B cell (primary cell): ENCODE measurements around the gene MYL10. TPM values are rescaled to one million over a fixed set of nuclear protein-coding genes. Genes with fewer than 3 reads are reported as not detected.

ENCODE experiments used
- ATAC-seq: fragments of 200-7000 bp; cut with Tn5 transposase; one replicate; pipeline ENCODE4 v1.10.0; 2021; ENCODE audit warnings: low read depth, mild to moderate bottlenecking, moderate number of reproducible peaks, moderate library complexity
- CTCF ChIA-PET: fragments of 350-600 bp; sonication (Branson Sonifier 250); formaldehyde crosslinking; loops from one replicate; lab custom pipeline; 2021; ENCODE audit warnings: antibody characterized with exemption, inconsistent platforms; lab: Charles Lee
- POLR2A ChIA-PET: fragments of 350-600 bp; sonication (Branson Sonifier 250); formaldehyde crosslinking; loops from one replicate; lab custom pipeline; 2021; ENCODE audit warnings: antibody characterized with exemption; lab: Charles Lee
- DNase-seq: peaks from one replicate; pipeline ENCODE4 v3.0.0; 2013
- H2AFZ ChIP-seq: 2 replicates; pipeline ENCODE4 v1.6.1; 2012; ENCODE audit warnings: mild to moderate bottlenecking, low read depth, low read length; ENCODE audit not compliant: insufficient read depth, poor library complexity, severe bottlenecking
- H3K27ac ChIP-seq, 2 donors: 1 replicate in 1 of 2; 2 replicates in 1 of 2; pipeline ENCODE4 v1.5.1; 2012 to 2013; ENCODE audit warnings: low read length in 2 of 2, mild to moderate bottlenecking in 2 of 2, moderate library complexity in 1 of 2
- H3K27me3 ChIP-seq, 4 experiments: fragments of 200-600 bp in 1 of 4; sonication (generic) in 1 of 4; replicated peaks in 1 of 4; 1 replicate in 2 of 4; 2 replicates in 2 of 4; pipeline versions ENCODE4 v1.6.1 to v1.7.0; 2013 to 2016; ENCODE audit warnings: low read length in 3 of 4, mild to moderate bottlenecking in 2 of 4, mixed read lengths in 1 of 4, moderate library complexity in 1 of 4; ENCODE audit not compliant: insufficient read depth in 4 of 4, control insufficient read depth in 3 of 4; ENCODE audit errors: control extremely low read depth in 1 of 4
- H3K36me3 ChIP-seq, 2 experiments: replicated peaks in 1 of 2; 1 replicate in 1 of 2; 2 replicates in 1 of 2; pipeline versions ENCODE4 v1.6.1 to v1.7.1; 2013; ENCODE audit warnings: low read length in 1 of 2; ENCODE audit not compliant: insufficient read depth in 2 of 2, control insufficient read depth in 1 of 2; ENCODE audit errors: control extremely low read depth in 1 of 2, extremely low read depth in 1 of 2
- H3K4me1 ChIP-seq, 2 donors: fragments of 200-600 bp in 1 of 2; sonication (generic) in 1 of 2; 1 replicate in 1 of 2; 2 replicates in 1 of 2; pipeline versions ENCODE4 v1.5.1 to v1.6.1; 2013 to 2017; ENCODE audit warnings: low read length in 2 of 2; ENCODE audit not compliant: control insufficient read depth in 2 of 2, insufficient read depth in 2 of 2
- H3K4me2 ChIP-seq: replicated peaks from 2 replicates; pipeline ENCODE3; 2012; ENCODE audit warnings: mild to moderate bottlenecking, low read depth, low read length; ENCODE audit not compliant: poor library complexity, severe bottlenecking
- H3K4me3 ChIP-seq, 5 experiments: fragments of 200-600 bp in 1 of 5; sonication (generic) in 1 of 5; 1 replicate in 3 of 5; 2 replicates in 2 of 5; pipeline versions ENCODE4 v1.5.1 to v1.7.0; 2011 to 2016; ENCODE audit warnings: low read length in 4 of 5, mild to moderate bottlenecking in 4 of 5, low read depth in 2 of 5, control low read depth in 1 of 5, moderate library complexity in 1 of 5; ENCODE audit not compliant: insufficient read depth in 1 of 5; ENCODE audit errors: control extremely low read depth in 1 of 5, extremely low read depth in 1 of 5
- H3K79me2 ChIP-seq: fragments of 200-600 bp; sonication (generic); one replicate; pipeline ENCODE4 v1.6.0; 2016; ENCODE audit warnings: low read length; ENCODE audit not compliant: control insufficient read depth, insufficient read depth
- H3K9ac ChIP-seq: fragments of 200-600 bp; sonication (generic); 2 replicates; pipeline ENCODE4 v1.6.1; 2017; ENCODE audit warnings: mild to moderate bottlenecking, low read length, moderate library complexity
- H3K9me3 ChIP-seq, 3 donors: one replicate each; pipeline versions ENCODE4 v1.6.1 to v1.7.1; 2013; ENCODE audit warnings: low read length in 2 of 3; ENCODE audit not compliant: control insufficient read depth in 2 of 3, insufficient read depth in 1 of 3; ENCODE audit errors: control extremely low read depth in 1 of 3
- H4K20me1 ChIP-seq: 2 replicates; pipeline ENCODE4 v1.6.0; 2012; ENCODE audit warnings: mild to moderate bottlenecking, low read length; ENCODE audit not compliant: insufficient read depth, control insufficient read depth, poor library complexity, severe bottlenecking
- H3K27ac Mint-ChIP-seq: one replicate; pipeline ENCODE4 v1.8.0; 2021; ENCODE audit warnings: mixed read lengths
- H3K27me3 Mint-ChIP-seq: one replicate; pipeline ENCODE4 v1.8.0; 2021; ENCODE audit warnings: mixed read lengths
- H3K4me1 Mint-ChIP-seq: one replicate; pipeline ENCODE4 v1.8.0; 2021; ENCODE audit warnings: mixed read lengths
- H3K4me3 Mint-ChIP-seq: one replicate; pipeline ENCODE4 v1.8.0; 2021; ENCODE audit warnings: mixed read lengths
- H3K9me3 Mint-ChIP-seq: one replicate; pipeline ENCODE4 v1.8.0; 2022; ENCODE audit warnings: mixed read lengths; ENCODE audit not compliant: insufficient read depth
- EZH2 ChIP-seq: IDR thresholded peaks from 2 replicates; pipeline ENCODE4 v1.6.1; 2012; ENCODE audit warnings: borderline replicate concordance, low read depth, mild to moderate bottlenecking, moderate library complexity, low read length; ENCODE audit not compliant: insufficient read depth, poor library complexity, severe bottlenecking
- WGBS: methylation state at CpG from one replicate; pipeline ENCODE4 v1.1.5; 2013; ENCODE audit warnings: missing lambda C conversion rate; ENCODE audit not compliant: insufficient coverage; 5-methylcytosine and 5-hydroxymethylcytosine counted together
- intact Hi-C: fragments of 100-400 bp; cut with micrococcal nuclease; formaldehyde crosslinking; loops from one replicate; pipeline ENCODE4 v1.10.0; 2022
- polyA plus RNA-seq: library from polyadenylated mRNA; depleted of rRNA; stranded (reverse); fragments of >200 nt; gene quantifications from 2 replicates; pipeline ENCODE4 v1.2.3, GENCODE V29; 2012
- total RNA-seq, 2 donors: library from RNA; stranded (reverse); fragments of 120-200 nt in 1 of 2; gene quantifications; 1 replicate in 1 of 2; 2 replicates in 1 of 2; pipeline versions ENCODE4 v1.2.3 to v1.2.4, GENCODE V29; 2013 to 2022
- TF ChIP-seq, protein P1 (sequence below): fragments of 200-600 bp; IDR thresholded peaks from one replicate; pipeline ENCODE4 v1.8.0; 2022; ENCODE audit warnings: antibody characterized with exemption, mild to moderate bottlenecking

MYL10 gene
- total and polyA plus RNA-seq, 2 donors (not counting 1 experiment from before 2014, with no cell fraction given) = not detected

DNA sequence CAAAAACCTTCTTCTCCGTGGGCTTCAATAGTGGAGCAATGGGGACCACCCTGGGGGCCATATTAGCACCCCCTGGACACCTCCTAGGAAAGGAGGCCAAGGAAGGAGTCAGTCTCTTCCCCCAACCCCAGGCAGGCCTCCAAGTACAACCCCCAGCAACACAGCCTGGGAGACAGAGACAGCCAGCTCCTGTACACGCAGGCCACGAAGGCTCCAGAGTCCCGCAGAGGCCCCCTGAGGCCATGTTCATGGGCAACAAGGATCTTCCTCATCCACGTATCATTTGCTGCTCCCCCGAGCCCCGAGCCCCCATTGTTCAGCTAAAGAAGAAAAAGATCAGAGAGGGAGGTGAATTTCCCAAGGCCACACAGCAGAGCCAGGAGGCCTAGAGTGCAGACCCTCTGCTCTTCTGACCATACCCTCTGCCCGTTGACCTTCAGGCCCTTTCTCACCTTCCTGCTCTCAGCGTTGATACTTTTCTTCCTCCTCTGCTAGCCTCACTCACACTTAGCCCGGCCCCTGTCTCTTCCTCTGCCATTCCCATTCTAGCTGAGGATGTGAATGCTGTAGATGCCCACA, 35.9 kb upstream of the MYL10 start:
- no peaks in the 10 kb centered on the region for H4K20me1 ChIP-seq
- WGBS = 100% methylated on average over 3 of the region's 10 CpGs
- no peak overlapping the region for H3K9ac ChIP-seq
- Mint-ChIP-seq H3K27me3 (peaks cover 10% of the 10 kb centered on the region), H3K4me3 (no peak overlapping the region), H3K4me1 (no peaks in the 10 kb centered on the region), H3K27ac (no peak overlapping the region), H3K9me3 (peaks cover 2% of the 10 kb centered on the region)
- no peak overlapping the region for H3K4me2 ChIP-seq
- ChIA-PET POLR2A (no interaction called here), CTCF (no interaction called here)
- no peaks in the 10 kb centered on the region for H3K79me2 ChIP-seq
- DNase-seq = no peak
- peaks cover 0 to 21% (median 0%) of the 10 kb centered on the region in 3 donors for H3K9me3 ChIP-seq
- intact Hi-C loops = no loop called here
- no peak overlapping the region for H3K27ac ChIP-seq
- no peak overlapping the region for H3K4me3 ChIP-seq
- no peak overlapping the region for H2AFZ ChIP-seq
- peaks cover 0 to 4% (median 0%) of the 10 kb centered on the region in 4 experiments for H3K27me3 ChIP-seq
- TF ChIP-seq, protein P1, sequence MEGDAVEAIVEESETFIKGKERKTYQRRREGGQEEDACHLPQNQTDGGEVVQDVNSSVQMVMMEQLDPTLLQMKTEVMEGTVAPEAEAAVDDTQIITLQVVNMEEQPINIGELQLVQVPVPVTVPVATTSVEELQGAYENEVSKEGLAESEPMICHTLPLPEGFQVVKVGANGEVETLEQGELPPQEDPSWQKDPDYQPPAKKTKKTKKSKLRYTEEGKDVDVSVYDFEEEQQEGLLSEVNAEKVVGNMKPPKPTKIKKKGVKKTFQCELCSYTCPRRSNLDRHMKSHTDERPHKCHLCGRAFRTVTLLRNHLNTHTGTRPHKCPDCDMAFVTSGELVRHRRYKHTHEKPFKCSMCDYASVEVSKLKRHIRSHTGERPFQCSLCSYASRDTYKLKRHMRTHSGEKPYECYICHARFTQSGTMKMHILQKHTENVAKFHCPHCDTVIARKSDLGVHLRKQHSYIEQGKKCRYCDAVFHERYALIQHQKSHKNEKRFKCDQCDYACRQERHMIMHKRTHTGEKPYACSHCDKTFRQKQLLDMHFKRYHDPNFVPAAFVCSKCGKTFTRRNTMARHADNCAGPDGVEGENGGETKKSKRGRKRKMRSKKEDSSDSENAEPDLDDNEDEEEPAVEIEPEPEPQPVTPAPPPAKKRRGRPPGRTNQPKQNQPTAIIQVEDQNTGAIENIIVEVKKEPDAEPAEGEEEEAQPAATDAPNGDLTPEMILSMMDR = no peak
- no peak for TF ChIP-seq EZH2
- H3K4me1 ChIP-seq = no peaks in the 10 kb centered on the region
- H3K36me3 ChIP-seq = no peaks in the 10 kb centered on the region
- ATAC-seq = no peak

- Histone ChIP-seq H3K9me3 (peaks cover 0 to 21% (median 0%) of the 10 kb centered on the region in 3 donors), H3K4me2 (no peak overlapping the region), H3K9ac (no peak overlapping the region), H2AFZ (no peak overlapping the region), H3K4me3 (no peak overlapping the region), H3K79me2 (no peaks in the 10 kb centered on the region), H3K4me1 (no peaks in the 10 kb centered on the region), H3K36me3 (no peaks in the 10 kb centered on the region), H3K27ac (no peak overlapping the region), H4K20me1 (no peaks in the 10 kb centered on the region), H3K27me3 (peaks cover 0 to 4% (median 0%) of the 10 kb centered on the region in 4 experiments)
- H3K9me3 Mint-ChIP-seq = peaks cover 2% of the 10 kb centered on the region
- ATAC-seq (no peak), DNase-seq (no peak)
- H3K27me3 Mint-ChIP-seq = peaks cover 10% of the 10 kb centered on the region
- intact Hi-C loops = no loop called here
- CTCF ChIA-PET = no interaction called here
- H3K4me1 Mint-ChIP-seq = no peaks in the 10 kb centered on the region
- TF ChIP-seq, protein P1 = no peak
- no peak for TF ChIP-seq EZH2
- 82% methylated on average over 9 of the region's 9 CpGs for WGBS
- H3K27ac Mint-ChIP-seq = no peak overlapping the region
- POLR2A ChIA-PET = no interaction called here
- no peak overlapping the region for H3K4me3 Mint-ChIP-seq
Observed at GRCh38 chr7:101664436-101664835, 35.3 kb upstream of the MYL10 start.
